Bone marrow (tissue), 2 donors: ENCODE data around the gene GULP1.
"Not testable (repeated sequence)": the region's sequence is repeated elsewhere in the genome, so short reads cannot be mapped to it uniquely, and the experiment has no call there.

Experiments used
- DNase-seq, 2 donors: peaks; one replicate each; lab custom pipeline; 2025; lab: John Stamatoyannopoulos, UW

Gene GULP1

DNA sequence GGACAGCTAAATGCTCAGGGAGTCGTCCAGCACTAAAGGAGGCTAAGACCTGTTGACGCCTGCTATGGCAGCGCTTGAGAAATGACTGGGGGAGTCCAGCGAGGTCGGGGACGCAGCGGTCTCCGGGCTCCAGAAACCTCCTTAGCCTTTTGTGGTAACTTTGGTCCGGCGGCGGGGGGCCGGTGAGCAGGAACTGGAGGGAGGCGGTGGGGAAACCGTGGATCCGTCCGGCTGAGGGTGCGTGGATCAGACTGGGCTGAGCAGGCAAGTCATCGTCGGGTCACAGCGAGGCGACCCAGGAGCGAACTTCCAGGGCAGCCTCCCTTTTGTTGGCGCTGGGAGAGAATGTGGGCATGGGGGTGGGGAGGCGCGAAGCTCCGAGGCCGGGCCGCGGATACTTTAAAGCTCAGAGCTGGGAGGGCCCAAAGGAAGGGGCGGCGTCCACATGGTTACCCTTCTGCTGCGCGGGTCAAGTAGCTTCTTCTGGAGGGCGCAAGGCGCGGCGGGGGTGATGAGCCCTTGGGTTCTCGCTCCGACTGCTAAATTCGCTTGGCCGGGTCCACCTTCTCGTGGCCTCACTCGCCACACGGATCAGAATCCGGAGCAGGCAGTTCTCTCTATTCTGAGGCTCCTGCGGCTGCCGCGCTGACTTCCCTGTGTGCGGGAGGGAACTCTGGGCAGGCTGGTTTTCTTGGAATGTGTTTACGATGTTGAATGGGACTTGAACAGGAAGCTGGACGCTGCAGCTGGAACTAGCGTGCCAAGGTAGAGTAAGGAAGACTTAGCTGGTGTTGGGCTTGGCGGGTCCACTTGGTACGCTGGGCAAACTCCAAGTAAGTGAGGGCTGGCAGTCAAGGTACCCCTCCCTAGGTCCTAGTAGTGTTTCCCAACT is 920 bp downstream of the GULP1 start:
- DNase-seq: no peak

DNA sequence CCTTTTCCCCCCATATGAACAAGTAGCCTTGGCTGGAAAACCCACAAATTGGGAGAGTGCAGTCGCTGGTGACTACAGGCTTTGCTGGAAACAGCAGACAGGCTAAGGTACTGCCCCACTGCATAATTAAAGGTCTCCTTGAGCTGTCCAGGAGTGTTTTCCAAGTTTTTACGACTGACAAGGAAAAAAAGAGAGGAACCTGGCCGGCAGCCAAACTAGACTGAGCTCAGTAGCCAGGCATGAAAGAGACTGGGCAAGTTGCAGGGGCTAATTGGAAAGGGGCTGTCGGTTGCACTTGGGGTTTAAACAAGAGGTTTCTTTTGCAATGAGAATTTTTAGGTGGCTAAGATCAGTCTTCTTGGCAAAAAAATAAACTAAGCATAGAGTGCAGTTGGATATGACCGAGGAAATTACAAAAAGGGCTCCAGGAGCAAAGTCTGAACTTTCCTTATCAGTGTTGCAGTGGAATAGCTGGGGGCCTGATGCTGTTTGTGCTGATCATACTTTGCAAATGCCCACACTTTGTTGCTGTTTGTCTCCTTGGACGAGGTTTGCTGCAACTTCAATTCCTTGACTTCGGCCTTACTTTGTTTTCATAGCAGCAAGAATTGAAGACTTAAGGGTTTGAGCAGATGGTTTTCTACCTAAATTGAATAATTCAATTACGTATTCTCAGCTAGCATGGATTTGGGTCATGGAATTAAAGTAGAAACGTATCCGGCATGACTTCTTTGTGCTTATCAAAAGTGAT is 2.1 kb downstream of the GULP1 start:
- DNase-seq: no peak

DNA sequence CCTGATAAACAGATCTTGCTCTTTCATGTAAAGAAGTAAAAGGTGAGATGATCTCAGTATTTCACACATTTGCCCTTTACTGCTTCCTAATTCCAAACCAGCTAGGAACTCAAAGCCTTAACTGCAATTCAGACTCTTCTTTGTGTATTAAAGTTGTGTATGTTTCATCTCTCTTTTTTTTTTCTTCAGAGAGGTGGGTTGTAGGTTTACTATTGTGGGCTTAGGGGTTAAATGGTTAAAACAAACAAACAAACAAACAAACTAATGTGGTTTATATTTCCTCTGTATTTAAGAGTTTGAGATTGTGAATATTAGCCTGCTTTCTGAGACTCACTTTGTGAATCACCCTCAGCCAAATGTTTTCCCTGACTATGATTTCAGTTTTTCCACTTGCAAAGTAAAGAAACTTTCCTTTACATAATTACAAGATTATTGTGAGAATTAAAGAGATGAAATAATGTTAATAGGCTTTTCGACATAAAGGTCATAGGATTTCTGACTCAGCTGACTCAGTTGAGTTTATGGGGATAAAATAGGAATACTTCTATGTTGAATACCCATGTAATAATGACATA is 2.8 kb downstream of the GULP1 start:
- no peak for DNase-seq

DNA sequence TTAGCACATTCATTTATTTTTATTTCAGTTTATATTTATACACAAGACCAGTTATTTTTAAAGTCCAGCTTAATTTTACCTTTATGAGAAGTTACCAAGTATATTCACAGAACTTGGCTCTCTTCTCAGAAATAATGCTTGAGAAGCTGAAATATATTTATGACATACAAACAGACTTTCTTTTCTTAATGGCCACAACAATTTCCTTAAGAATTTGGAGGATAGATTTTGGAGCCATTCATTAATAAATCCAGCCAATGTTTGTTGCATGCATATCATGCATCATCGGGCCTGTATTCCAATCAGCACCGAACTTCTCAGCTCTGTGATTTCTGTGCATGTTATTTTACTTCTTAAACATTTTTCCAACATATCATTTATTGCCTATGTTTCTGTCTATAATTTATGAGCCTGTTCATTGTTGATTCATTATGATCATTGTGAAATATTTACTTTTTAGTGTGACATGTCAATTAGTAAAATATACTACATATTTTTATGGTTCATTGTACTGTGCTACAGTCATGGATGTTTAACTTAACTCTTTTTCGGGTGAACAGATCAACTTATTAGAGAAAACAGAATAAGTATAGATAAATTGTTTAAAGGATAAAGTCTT is 3.5 kb downstream of the GULP1 start:
- DNase-seq: no peak

DNA sequence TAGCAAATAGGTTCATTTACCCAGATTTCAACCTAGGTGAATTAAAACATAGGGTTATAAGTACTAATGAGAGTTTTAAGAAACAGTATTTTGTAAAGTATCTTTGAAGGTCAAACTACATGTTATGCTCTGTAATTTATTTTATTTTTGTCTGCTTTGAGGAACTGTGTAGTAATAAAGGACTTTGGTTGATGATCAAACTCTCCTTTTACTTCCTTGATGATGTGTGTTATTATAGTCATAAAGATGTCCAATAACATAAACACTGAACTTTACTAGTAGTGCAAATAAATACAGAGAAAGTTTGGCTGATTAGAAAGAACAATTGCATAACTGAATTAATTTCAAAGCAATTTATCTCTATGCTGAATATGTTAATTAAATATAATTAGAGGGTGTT is 6.3 kb downstream of the GULP1 start:
- DNase-seq: no peak

DNA sequence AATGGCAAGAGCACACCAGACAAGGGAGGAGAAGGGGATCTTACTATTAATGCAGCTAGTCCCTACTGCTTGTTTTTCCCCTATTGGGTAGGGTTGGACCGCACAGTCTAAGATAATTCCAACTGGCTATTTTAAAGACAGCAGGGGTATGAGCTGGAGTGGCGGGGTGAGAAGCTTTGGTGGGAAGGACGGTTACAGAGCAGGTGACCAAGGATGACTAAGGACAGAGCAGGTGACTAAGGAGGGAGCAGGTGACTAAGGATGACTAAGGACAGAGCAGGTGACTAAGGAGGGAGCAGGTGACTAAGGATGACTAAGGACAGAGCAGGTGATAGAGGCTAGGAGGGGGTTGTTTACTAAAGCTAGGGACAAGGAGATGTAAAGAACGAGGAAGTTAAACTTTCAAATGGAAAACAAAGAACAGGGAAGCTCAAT is 7.3 kb downstream of the GULP1 start:
- not testable (repeated sequence) for DNase-seq

DNA sequence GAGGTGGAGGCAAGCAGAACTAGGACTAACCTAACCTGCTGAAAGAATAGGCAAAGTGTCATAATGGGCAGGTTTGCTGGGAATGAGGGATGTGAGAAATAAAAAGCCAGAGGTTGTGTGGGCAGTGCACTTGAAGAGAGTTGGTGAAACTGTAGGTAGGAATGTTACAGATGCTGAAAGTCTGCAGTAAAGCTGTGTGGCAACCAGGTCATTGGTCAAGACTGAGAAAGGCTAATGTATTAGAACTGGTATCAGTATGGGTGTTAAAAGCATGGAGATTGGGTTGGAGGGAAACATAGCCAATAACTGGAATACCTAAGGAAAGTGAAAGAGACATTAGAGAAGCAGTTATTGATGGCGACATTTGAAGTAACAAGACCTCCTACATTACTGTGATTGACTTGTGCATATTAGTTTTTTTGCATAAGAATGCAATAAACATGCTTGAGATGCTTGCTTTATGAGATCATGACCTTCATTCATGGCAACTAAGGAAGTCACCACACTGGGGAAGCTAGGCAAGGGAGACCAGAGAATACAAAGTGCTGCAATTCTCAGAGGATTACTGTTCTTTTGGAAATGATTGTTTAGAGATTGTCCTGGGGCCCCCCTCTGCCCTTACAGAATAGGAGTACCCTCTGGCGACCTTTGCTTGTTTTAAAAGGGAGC is 11.8 kb downstream of the GULP1 start:
- no peak for DNase-seq

DNA sequence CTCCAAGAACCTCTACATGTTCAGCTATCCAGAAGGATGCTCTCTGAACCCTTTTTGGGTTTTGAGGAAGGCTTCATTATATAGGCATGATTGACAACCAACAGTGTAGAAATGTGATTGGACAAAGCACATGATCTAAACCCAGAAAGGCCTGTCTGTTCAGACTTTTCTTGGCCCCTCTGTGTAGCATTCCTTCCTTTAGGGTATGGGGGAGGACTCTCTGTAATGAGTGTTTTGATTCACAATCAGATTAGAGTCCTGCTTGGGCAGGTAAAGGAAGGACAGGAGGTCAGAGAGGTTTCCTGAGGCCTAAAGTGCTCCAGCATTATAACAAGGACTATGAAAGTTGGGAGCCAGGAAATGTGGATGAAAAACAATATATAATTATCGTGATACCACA is 13.6 kb downstream of the GULP1 start:
- no peak for DNase-seq

DNA sequence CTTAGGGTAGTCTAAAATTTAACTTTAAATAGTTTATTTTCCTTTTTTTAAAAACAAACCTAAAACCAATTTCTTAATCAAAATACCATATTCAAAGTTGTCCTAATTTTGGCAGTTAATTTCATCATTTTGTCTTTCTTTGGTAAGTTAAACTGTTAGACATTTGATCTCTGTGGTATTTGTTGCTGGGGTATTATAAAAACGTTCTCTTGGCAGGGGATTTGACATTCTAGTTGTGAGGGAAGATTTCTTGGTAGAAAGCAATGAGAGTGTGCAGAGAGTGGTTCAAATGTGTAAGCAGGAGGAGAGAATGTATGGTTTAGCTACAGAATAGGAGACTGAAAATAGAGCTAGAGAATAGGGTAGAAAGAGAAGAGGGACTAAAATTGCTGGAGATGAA is 14.6 kb downstream of the GULP1 start:
- DNase-seq: no peak

DNA sequence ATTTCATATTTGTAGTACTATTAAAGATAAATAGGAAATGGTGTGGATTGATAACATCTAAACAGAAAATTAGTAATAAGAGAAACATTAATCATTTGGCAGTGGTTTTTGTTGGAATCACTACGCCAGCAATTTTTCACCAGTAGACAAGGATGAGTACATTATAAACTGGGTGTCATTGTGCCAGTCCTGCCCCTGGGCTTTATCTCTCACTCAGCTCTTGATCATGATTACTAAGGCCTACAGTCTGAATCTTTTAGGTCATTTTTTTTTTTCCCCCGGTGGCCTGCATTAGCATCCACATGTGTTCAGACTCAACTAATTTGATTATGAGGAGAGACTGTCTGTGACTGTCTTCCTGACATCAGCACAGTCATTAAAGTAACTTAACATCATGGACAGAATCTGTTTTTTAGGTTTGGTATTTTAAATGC is 16.2 kb downstream of the GULP1 start:
- DNase-seq: no peak

DNA sequence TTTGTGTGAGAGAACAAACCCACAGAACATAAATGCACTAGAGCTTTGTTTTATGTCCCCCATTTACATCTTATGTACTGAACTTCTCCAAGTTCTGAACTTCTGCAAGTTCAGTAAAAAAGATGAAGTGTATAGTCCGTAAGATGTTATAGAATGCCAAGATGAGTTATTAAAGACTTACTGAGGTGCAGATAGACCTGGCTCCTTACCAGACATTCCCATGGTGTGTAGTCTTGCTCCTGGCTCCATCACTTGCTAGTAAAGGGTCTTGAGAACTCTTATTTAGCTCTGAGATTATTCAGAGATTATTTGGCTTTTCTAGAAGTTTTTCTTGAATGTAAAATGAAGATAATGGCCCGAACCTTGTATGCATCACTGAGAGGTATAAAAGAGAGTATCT is 16.8 kb downstream of the GULP1 start:
- no peak for DNase-seq

DNA sequence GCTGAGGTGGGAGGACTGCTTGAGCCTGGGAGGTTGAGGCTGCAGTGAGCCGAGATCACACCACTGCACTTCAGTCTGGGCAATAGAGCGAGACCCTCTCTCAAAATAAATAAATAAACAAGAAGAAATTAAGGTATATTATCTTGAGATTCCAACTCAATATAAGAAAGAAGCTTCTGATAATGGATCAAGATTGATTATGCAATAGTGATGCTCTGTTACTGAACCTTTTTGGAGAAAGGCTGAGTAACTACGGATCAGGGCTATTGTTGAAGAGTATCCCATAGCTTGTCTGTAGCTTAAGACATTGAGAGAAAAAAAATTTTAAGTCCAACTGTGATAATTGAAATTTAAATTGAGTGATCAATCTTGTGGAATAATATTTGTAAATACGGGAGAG is 17.7 kb downstream of the GULP1 start:
- DNase-seq: no peak

DNA sequence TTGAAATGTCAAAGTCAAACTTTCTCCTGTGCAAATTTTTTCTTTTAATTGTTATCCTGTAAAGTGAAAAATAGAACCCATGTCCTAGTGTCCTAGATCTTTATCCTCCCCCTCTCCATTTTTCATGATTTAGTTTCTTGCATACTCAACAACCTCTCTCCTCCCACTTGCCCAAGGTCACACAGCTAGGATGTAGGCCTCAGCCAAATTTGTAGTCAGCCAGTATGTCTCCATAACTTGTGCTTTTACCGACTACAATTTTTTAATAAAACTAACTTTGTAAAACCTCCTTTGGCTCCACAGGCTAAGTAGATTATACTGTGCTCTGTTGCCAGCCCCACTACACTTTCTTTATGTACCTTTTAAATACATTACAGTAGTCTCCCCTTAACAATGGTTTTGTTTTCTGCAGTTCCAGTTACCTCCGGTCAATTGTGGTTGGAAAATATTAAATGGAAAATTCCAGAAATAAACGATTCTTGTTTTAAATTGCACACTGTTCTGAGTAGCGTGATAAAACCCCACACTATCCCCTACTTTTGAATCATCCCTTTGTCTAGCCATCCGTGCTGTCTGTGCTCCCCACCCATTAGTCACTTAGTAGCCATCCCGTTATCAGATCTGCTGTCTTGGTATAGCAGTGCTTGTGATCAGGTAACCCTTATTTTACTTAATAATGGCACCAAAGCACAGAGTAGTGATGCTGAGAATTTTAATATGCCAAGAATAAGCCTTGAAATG is 22.8 kb downstream of the GULP1 start:
- no peak for DNase-seq

DNA sequence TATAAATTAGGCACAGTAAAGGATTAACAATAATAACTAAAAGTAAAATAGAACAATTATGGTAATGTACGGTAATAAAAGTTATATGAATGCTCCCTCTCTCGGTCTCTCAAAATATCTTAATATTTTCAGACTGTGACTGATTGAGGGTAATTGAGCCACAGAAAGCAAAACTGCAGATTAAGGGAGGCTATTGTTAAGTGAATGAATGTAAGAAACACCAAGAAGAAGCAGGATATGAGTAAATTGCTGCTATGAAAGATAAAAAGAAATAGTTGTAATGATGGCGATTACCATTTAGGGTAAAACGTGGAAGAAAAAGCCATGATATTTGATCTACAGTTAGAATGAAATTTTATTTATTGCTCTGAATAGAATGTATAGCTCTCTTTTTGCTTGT is 24.1 kb downstream of the GULP1 start:
- no peak for DNase-seq

DNA sequence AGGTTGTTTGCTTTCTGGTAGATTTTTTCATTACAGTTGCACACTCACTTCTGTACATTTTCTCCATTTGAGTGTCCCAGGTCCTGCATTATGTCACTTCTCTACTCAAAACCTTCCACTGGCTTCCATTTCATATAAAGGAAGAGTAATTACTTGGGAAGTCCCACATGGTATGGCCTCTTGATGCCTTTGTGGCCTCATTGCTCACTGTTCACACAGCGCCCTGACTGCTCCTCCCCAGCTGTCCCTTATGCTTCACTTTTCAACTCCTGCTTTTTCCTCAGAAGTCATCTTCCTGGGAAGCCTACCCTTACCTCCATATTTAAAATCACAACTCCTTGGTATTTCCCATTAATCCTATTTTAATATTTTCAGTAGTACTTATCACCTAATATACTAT is 24.7 kb downstream of the GULP1 start:
- DNase-seq: no peak

DNA sequence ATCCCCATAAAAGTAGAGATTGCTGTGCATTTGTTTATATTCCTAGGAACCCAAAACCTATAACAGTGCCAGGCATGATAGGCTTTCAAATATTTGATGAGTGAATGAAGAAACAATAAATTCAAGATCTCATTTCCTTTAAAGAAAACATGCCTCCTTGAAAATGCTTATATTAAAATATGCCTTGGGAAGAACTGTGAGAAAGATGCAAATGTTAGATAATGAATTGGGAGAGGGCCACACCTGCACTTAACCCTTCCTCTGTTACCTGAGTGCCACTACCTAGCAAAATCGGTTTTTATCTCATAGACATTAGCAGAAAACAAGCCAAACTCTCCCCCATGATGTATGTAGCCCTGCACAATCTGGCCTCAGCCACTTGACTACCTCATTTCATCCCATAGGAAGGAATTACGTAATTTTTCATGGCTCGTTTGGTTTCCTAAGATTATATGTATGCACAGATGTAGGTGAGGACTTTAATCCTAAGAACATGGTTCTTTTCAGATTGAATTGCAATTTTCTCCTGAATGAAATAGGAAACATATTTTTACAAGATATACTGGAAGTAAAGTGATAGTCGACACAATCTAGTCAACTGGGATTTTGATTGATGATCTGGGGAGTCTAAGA is 25.2 kb downstream of the GULP1 start:
- DNase-seq: no peak

DNA sequence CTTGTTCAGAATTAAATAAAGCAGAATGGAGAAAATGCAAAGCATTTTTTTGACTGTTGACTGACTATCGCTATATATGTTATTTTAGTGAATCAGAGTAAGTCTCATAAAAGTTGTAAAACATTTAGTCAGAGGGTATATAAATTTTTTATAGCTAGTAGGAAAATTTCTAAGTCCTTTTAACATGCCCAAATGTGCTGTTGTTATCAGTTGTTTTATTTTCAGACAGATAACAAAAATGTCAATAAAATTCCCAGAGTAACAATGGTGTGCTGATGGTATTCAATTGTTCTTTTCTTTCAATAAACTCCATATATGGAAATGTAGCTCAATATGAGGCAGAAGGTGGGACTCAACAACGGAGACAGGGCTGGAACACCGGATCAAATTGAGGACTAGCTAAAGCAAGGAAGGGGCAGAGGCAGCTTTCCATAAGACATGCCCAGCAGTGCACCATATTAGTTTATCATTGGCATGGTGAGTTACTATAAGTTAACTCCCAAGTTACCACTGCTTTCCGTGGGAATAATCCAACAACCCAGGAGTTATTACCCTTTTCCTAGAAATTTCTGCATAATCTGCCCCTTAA is 26.6 kb downstream of the GULP1 start:
- no peak for DNase-seq

DNA sequence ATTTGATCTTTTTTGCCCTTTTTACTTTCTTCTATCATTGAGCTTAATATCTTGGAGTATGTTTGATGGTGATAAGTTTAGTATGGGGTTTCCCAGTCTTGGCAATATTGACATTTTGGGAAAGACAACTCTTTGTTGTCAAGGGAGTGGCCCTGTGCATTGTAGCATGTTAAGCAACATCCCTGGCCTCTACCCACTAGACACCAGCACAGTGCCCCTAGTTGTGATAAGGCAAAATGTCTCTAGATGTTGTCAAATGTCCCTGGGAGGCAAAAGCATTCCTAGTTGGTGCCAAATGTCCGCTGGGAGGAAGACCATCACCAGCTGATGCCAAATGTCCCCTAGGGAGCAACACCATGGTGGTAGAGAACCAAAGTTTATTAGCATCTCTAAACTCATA is 28.2 kb downstream of the GULP1 start:
- no peak for DNase-seq

DNA sequence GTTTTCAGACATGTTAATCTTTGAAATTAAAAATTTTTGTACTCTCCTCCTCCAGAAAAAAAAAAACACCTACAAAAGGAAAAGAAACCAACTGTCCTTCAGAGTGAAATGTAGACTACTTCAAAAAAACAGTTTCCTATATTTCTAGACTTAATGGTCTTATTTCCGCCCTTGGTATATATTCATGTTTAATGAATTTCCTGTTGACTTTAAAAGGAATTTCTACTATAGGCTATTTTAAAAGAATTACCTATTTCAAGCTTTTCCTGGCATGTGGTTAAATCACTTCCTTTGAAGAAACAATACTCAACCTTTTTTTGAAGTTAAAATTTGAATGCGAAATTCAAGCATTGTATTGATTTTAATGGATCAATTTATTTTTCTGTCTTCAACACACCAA is 29.2 kb downstream of the GULP1 start:
- DNase-seq: no peak
